Measurements from ENCODE around the gene CEACAM16.
"Not testable (repeated sequence)": the region's sequence is repeated elsewhere in the genome, so short reads cannot be mapped to it uniquely, and the experiment has no call there.

Gene CEACAM16

GRCh38 chr19:44677019-44677811 lies 21.7 kb upstream of the CEACAM16 start:
- no peak overlapping the region for H3K4me3 ChIP-seq (ENCODE audit: control insufficient read depth, low read depth, low read length)
- TF ChIP-seq, protein P1, sequence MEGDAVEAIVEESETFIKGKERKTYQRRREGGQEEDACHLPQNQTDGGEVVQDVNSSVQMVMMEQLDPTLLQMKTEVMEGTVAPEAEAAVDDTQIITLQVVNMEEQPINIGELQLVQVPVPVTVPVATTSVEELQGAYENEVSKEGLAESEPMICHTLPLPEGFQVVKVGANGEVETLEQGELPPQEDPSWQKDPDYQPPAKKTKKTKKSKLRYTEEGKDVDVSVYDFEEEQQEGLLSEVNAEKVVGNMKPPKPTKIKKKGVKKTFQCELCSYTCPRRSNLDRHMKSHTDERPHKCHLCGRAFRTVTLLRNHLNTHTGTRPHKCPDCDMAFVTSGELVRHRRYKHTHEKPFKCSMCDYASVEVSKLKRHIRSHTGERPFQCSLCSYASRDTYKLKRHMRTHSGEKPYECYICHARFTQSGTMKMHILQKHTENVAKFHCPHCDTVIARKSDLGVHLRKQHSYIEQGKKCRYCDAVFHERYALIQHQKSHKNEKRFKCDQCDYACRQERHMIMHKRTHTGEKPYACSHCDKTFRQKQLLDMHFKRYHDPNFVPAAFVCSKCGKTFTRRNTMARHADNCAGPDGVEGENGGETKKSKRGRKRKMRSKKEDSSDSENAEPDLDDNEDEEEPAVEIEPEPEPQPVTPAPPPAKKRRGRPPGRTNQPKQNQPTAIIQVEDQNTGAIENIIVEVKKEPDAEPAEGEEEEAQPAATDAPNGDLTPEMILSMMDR (IDR thresholded peaks at IDR 0.05; ENCODE audit: control insufficient read depth, insufficient read depth, low read depth, low read length, missing control alignments) = no peak
- no peak for DNase-seq (ENCODE audit: low read depth)

DNA sequence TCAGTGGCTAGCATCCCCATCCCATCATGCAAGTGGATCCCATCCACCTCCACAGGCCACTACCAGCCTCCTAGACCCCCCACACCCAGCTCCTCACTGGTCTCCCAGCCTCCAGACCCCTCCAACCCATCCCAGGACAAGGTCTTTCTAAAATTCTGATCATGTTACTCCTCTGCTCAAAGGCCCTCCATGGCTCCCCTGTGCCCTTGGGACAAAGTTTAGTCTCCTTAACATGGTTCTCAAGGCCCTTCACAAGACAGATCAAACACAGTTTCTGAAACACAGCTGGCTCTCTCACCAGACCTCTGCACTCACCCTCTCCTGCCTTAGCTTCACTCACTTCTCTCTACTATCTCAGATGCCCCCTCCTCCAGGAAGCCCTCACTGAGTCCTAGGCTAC lies 18.4 kb upstream of the CEACAM16 start:
- TF ChIP-seq, protein P1 (IDR thresholded peaks at IDR 0.05; ENCODE audit: control insufficient read depth, insufficient read depth, low read depth, low read length, missing control alignments) = no peak
- DNase-seq (ENCODE audit: low read depth) = no peak
- no peak overlapping the region for H3K4me3 ChIP-seq (ENCODE audit: control insufficient read depth, low read depth, low read length)

- no peak for DNase-seq (ENCODE audit: low read depth)
- TF ChIP-seq, protein P1 (IDR thresholded peaks at IDR 0.05; ENCODE audit: control insufficient read depth, insufficient read depth, low read depth, low read length, missing control alignments) = no peak
- H3K4me3 ChIP-seq (ENCODE audit: control insufficient read depth, low read depth, low read length) = no peak overlapping the region
Measured at GRCh38 chr19:44681992-44682790, 16.8 kb upstream of the CEACAM16 start.

DNA sequence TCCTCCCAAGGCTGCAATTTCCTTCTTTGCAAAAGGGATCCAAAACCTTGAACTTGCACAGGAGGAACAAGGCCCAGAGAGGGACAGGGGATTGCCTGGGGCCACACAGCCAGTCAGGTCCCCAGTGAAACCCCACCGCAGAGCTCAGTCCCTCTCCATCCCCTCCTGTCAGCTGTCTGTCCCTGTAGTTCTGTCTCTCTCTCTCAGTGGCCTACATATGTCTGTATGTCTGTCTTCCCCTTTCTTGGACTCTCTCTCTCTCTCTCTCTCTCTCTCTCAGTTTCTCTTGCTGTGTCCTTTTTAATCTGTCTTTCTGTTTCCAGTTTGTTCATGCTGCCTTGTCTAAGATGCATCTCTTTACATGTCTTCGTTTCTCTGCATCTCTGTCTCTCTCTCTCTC lies 16.1 kb upstream of the CEACAM16 start:
- H3K4me3 ChIP-seq (ENCODE audit: control insufficient read depth, low read depth, low read length) = no peak overlapping the region
- DNase-seq (ENCODE audit: low read depth) = no peak
- TF ChIP-seq, protein P1 (IDR thresholded peaks at IDR 0.05; ENCODE audit: control insufficient read depth, insufficient read depth, low read depth, low read length, missing control alignments) = no peak

DNA sequence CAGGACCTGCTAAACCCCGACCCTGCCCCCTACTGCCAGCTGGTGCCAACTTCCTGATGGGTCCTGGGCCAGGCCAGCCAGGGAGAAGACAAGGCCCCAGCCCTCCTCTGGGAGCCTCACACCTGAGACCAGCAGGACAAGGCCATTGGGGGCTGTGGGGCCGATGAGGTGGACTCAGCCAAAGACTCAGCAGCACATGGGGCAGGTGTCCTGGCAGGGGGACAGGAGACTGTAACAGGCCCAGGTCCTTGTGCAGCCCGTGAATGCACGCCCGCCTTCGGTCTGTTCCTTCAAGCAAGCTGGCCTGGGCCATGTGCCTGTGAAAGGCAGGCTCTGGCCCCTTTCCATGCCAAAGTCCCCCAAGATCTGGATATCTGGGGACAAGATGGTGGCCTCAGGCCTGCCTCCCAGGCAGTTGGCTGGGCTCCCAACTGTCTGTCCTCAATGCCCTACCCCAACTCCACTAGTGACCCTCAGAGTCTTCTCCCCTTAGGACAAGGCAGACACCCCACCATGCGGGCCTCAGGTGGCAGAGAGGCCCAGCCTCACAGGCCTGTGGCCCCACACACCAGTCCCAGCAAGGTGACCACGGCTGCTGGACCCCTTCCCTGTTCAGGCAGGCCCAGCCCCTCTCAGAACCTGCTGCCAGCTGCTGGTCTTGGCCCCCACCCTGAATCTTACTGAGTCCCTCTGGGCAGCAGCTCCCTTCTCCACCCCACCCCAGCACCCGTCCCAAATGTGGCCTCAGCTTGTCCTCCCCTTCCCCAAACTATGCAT lies 15.3 kb upstream of the CEACAM16 start:
- TF ChIP-seq, protein P1 (IDR thresholded peaks at IDR 0.05; ENCODE audit: control insufficient read depth, insufficient read depth, low read depth, low read length, missing control alignments) = no peak
- no peak overlapping the region for H3K4me3 ChIP-seq (ENCODE audit: control insufficient read depth, low read depth, low read length)
- no peak for DNase-seq (ENCODE audit: low read depth)

GRCh38 chr19:44684396-44684795 lies 14.6 kb upstream of the CEACAM16 start:
- not testable (repeated sequence) for DNase-seq (ENCODE audit: low read depth); H3K4me3 ChIP-seq (ENCODE audit: control insufficient read depth, low read depth, low read length)
